Cardiac fibroblast (primary cell): Measurements from ENCODE around the gene MSTO1.
"Not testable (repeated sequence)": the region's sequence is repeated elsewhere in the genome, so short reads cannot be mapped to it uniquely, and the experiment has no call there.

ENCODE experiments used
- DNase-seq, 2 donors: peaks; one replicate each; pipeline versions ENCODE4 v3.0.0 to v3.0.0-alpha.2; 2010; ENCODE audit warnings: low read depth in 2 of 2
- H3K4me3 ChIP-seq, 2 donors: replicated peaks in 1 of 2; 1 replicate in 1 of 2; 2 replicates in 1 of 2; pipeline ENCODE4 v1.5.1; 2011; ENCODE audit warnings: low read depth in 2 of 2, low read length in 2 of 2, mild to moderate bottlenecking in 2 of 2, moderate library complexity in 1 of 2
- TF ChIP-seq, protein P1 (sequence below): IDR thresholded peaks from one replicate; pipeline ENCODE4 v1.5.1; 2011; ENCODE audit warnings: low read depth, mild to moderate bottlenecking, low read length, inconsistent platforms

The MSTO1 gene

GRCh38 chr1:155590516-155591247, 19.3 kb upstream of the MSTO1 start:
- H3K4me3 ChIP-seq, DNase-seq: not testable (repeated sequence)

DNA sequence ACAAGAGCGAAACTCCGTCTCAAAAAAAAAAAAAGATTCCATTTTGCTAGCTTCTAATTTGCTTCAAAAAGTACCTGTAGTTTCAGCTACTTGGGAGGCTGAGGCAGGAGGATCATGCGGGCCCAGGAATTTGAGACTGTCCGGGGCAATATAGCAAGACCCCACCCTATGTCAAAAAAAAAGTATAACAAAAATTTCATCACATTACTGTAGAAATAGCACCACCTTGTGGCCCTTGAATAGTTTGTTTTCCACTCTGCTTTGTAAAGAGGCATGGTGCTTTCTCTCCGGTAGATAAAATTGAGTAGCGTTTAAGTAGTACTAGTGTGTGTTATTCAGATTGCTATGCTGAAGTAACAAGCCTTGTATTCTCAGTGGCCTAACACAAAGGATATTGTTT, 18.2 kb upstream of the MSTO1 start:
- peak; percentile 81 to 83 for DNase-seq
- TF ChIP-seq, protein P1, sequence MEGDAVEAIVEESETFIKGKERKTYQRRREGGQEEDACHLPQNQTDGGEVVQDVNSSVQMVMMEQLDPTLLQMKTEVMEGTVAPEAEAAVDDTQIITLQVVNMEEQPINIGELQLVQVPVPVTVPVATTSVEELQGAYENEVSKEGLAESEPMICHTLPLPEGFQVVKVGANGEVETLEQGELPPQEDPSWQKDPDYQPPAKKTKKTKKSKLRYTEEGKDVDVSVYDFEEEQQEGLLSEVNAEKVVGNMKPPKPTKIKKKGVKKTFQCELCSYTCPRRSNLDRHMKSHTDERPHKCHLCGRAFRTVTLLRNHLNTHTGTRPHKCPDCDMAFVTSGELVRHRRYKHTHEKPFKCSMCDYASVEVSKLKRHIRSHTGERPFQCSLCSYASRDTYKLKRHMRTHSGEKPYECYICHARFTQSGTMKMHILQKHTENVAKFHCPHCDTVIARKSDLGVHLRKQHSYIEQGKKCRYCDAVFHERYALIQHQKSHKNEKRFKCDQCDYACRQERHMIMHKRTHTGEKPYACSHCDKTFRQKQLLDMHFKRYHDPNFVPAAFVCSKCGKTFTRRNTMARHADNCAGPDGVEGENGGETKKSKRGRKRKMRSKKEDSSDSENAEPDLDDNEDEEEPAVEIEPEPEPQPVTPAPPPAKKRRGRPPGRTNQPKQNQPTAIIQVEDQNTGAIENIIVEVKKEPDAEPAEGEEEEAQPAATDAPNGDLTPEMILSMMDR, result peak; percentile 37
- no peak overlapping the region for H3K4me3 ChIP-seq

- DNase-seq, H3K4me3 ChIP-seq: not testable (repeated sequence)
These were observed 14.0 kb upstream of the MSTO1 start for GRCh38 chr1:155595877-155596474.

- no peak for DNase-seq
- TF ChIP-seq, protein P1, result no peak
These were observed 13.2 kb upstream of the MSTO1 start for GRCh38 chr1:155596864-155597263.

GRCh38 chr1:155598842-155599331, 11.1 kb upstream of the MSTO1 start:
- TF ChIP-seq, protein P1, result no peak
- H3K4me3 ChIP-seq, result no peak overlapping the region

More at GRCh38 chr1:155596864-155597263, 13.2 kb upstream of the MSTO1 start:
- no peak overlapping the region for H3K4me3 ChIP-seq

DNA sequence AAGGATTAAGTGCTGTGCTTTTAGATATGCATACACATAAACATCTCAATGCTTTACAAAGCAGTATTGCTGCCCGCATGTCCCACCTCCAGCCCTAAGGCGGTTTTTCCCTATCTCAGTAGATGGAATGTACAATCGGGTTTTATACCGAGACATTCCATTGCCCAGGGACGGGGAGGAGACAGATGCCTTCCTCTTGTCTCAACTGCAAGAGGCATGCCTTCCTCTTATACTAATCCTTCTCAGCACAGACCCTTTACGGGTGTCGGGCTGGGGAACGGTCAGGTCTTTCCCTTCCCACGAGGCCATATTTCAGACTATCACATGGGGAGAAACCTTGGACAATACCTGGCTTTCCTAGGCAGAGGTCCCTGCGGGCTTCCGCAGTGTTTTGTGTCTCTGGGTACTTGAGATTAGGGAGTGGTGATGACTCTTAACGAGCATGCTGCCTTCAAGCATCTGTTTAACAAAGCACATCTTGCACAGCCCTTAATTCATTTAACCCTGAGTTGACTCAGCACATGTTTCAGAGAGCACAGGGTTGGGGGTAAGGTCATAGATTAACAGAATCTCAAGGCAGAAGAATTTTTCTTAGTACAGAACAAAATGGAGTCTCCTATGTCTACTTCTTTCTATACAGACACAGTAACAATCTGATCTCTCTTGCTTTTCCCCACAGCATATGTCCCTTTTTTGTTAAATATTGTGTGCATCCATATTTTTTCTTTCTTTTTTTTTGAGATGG, 10.0 kb upstream of the MSTO1 start:
- not testable (repeated sequence) for DNase-seq, H3K4me3 ChIP-seq

More at GRCh38 chr1:155598842-155599331, 11.1 kb upstream of the MSTO1 start:
- peak; percentile 58 to 59 for DNase-seq

DNA sequence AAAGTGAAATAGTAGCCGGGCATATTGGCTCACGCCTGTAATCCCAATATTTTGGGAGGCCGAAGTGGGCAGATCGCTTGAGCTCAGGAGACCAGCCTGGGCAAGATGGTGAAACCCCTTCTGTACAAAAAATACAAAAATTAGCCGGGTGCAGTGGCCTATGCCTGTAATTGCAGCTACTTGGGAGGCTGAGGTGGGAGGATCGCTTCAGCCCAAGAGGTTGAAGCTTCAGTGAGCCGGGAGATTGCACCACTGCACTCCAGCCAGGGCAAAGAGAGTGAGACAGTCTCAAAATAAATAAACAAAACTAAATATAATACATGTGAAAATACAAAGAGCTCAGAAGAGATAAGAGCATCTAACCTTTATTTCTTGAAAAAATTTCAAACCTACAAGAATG, 2.3 kb upstream of the MSTO1 start:
- H3K4me3 ChIP-seq, result no peak overlapping the region
- TF ChIP-seq, protein P1, result no peak
- no peak for DNase-seq

DNA sequence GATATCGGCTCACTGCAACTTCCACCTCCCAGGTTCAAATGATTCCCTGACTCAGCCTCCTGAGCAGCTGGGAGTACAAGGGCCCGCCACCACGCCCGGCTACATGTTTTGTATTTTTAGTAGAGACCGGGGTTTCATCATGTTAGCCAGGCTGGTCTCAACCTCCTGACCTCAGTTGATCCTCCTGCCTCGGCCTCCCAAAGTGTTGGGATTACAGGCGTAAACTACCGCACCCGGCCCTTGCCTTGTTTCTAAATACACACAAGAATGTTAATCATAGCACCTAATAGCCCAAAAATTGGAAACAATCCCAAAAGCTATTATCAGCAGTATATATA, 1.2 kb upstream of the MSTO1 start:
- H3K4me3 ChIP-seq, result no peak overlapping the region
- no peak for DNase-seq
- TF ChIP-seq, protein P1, result no peak

DNA sequence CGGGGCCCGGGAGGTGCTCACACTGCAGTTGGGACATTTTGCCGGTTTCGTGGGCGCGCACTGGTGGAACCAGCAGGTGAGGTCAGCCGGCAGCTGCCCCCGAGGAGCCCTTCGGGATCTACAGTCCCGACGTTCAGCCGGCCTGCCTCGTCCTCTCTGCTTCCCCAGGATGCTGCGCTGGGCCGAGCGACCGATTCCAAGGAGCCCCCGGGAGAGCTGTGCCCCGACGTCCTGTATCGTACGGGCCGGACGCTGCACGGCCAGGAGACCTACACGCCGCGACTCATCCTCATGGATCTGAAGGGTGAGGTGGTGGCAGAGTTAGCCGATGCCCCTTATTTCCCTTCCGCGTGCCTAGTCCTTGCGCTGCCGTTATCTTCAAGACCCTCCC, 234 bp downstream of the MSTO1 start:
- peak overlapping the region; percentile 38 to 64 for H3K4me3 ChIP-seq
- not testable (repeated sequence) for DNase-seq

GRCh38 chr1:155613226-155613625, 3.2 kb downstream of the MSTO1 start:
- not testable (repeated sequence) for H3K4me3 ChIP-seq, DNase-seq
